GM21529 (cell line): ENCODE data around the gene NPTXR.
"Not testable (repeated sequence)": the region's sequence is repeated elsewhere in the genome, so short reads cannot be mapped to it uniquely, and the experiment has no call there.

Source experiments
- ATAC-seq: cut with Tn5 transposase; IDR thresholded peaks from one replicate; pipeline ENCODE4 v1.9.1; 2021; ENCODE audit not compliant: unreplicated experiment

NPTXR gene

GRCh38 chr22:38868886-38869381 is 25.1 kb upstream of the NPTXR start:
- ATAC-seq, result no peak

- ATAC-seq, result no peak
These were observed 24.5 kb upstream of the NPTXR start for GRCh38 chr22:38868286-38868721.

- ATAC-seq, result no peak
These were observed 23.9 kb upstream of the NPTXR start for GRCh38 chr22:38867471-38868285.

- no peak for ATAC-seq
These were observed 23.3 kb upstream of the NPTXR start for GRCh38 chr22:38867124-38867455.

- no peak for ATAC-seq
These were observed 22.7 kb upstream of the NPTXR start for GRCh38 chr22:38866399-38867123.

GRCh38 chr22:38866024-38866398 is 22.2 kb upstream of the NPTXR start:
- no peak for ATAC-seq

DNA sequence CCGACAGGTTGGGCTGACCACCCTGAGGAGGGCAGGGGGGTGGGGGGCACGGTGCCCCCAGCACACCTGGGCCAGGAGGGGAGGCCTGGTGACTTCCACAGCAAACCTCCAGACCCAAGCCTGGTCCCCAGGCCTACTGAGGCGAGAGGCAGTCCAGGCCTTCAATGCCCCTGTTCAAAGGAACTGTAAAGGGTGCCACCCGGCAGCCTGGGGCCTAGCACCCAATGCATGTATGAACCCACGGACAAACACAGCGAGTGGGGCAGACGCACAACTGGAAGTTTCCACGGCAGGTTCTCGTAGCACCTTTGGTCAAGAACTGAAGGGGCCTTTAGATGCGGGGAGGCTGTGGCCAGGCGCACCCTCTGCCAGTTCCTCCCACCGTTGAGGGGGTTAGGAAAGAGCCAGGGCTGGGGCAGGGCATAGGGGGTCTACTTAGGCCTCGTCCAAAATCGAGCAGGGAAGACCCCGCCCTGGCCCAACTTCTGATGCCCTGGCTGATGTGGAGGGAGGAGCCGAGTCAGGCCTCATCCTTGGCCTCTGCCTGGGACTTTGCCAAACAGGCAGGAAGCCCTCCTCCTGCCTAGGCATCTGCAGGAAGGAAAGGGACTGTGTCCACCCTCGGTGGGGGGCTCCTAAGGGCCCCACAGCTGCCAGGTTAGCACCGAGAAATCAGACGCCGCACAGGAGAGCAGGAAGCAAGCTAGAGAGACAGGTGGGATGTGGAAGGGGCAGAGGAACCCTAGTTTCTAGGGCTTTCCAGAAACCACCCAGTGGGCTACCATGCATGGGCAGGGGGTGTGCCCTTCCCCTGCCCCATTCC is 21.6 kb upstream of the NPTXR start:
- no peak for ATAC-seq

DNA sequence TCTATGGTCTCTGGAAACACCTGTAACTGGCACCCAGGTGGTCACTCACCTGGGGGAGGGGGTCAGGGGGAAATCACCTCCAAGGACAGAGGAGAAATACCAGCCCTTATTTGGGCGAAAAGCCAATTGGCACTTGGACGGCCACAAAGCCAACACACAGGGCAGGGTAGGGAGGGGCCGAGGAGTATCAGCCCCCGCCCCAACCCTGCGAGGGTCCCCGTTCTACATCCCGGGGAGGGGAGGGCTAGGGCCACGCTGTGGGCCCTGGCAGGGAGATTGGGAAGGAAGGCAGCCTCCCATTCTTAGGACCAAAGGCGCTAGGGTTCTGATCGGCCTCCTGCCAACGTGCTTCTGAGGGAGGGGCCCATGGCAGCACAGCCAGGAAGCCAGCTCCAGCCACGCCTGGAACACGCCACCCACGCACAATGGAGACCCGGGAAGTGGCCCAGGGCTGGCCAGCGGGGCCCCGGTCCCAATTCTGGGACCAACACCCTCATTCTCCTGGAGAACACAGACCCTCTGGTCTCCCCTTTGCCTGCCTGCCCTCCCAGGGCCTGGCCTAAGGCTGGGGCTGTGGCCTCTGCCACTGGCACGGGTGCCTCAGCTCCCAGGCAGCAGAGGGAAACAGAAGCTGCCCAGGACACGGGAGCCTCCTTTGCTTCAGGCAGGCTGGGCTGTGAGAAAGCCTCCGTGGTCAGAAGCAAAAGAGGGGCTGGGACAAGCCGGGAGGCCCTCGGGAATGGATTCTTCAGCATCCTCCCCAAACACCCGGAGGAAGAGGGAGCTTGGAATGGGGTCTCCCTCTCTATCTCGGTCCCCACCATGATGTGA is 20.7 kb upstream of the NPTXR start:
- no peak for ATAC-seq

- no peak for ATAC-seq
These were observed 19.8 kb upstream of the NPTXR start for GRCh38 chr22:38863531-38864131.

DNA sequence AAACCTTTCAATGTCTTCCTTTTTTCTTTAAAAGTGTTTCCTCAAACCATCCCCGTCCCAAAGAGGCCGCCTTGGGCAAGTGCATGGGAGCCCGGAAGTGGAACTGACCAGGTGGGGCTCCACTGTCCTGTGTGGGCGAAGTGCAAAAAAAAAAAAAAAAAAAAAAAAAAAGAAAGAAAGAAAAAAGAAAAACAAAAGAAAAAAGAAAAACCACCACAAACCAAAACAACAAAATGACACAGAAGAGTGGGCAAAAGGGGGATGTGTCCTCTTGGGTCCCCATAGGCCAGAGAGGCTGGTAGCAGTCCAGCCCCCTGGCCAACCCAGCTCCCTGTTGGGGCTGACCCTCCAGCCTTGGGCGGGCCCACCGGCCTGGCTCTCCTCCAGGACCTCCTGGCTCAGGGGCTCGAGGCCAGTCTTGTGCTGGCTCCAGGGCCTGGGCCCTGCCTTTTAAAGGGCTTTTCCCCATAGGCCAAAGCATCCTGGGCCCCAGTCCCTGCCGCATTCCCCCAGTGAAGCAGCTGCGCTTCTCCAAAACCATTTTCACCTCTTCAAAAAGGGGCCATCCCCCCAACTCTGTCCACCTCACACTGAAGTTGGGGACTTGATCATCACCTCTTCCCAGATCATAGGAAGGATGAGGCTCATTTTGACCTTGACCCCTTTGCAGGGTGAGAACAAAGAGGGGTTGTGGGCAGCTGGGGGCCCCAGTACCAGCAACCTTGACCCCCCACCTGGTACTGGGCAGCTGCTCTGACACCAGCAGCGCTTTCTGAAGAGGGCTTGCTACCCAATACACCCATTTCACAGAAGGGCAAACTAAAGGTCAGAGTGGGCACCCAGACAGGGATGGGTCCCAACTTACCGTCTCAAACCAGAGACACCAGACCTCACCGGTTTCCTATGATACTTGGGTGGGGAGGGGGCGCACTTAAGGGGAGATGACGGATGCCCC is 18.8 kb upstream of the NPTXR start:
- no peak for ATAC-seq

- ATAC-seq, result no peak
These were observed 18.1 kb upstream of the NPTXR start for GRCh38 chr22:38861927-38862326.

DNA sequence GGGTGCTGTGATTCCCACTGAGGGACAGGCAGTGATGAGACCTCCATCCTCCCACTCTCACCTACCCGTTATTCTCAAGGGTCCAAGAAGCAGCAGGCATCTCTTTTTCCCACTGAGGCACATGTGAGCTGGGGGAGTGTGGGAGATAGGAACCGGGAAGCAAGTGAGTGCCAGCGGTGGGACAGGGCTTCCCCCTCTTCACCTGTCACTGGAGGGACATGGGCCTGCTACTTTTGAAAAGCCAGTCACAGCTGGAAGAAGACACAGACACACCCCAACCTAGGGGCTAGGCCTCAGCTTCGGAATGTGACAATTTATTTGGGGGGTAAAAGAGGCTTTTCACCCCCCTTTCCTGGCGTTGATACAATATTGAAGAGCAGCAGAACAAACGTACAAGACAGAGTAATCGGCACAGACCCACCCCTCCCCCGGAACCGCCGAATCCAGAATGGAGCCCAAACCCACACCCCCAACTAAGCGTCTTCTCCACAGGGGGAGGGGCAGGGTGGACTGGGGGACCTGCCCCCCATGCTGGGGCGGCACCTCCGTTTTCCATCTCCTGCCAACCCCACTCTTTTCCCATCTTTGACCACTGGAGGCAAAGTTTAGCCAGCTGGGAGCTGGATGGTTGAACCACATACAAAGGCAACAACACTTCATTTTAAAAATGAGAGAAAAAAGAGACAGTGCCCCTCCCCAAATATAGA is 17.5 kb upstream of the NPTXR start:
- ATAC-seq, result no peak

DNA sequence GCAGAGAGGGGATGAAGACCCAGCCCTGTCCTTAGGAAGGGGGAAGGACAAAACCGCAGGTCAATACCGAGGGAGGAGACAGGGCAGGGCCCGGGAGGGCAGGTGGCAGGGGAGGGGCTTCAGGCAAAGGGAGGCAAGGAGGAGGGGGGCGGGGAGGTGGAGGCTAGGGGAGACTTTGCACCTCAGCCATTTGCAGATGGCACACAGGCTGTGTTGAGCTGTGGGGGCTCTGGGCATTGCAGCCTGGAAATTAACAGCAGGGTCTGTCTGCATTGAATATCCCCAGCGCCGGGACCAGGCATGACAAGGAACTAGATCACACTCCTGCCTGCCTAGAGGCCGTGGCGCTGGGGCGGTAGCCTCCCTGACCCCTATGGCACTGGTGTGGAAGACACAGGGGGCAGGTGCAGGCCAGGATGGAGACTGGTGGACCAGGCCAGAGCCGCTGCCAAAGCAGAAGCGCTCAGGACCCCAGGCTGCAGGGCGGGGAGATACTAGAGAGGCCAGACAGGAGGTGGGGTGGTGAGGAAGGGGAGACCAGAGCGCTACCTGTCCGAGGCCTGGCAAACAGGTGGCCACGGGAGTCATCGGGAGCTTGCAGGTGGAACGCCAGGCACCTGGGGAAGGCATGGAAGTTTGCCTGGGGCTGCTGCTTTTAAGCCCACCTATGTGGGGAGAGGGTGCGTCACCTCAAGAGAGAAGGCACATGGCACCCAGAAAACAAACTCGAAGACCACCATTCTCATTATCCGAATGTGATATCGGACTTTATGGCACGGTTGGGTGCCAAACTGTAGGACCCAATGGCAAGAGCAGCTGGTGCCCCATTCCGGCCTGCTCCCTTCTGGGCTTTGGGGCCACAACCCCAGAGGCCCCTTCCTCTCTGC is 16.7 kb upstream of the NPTXR start:
- ATAC-seq, result no peak

DNA sequence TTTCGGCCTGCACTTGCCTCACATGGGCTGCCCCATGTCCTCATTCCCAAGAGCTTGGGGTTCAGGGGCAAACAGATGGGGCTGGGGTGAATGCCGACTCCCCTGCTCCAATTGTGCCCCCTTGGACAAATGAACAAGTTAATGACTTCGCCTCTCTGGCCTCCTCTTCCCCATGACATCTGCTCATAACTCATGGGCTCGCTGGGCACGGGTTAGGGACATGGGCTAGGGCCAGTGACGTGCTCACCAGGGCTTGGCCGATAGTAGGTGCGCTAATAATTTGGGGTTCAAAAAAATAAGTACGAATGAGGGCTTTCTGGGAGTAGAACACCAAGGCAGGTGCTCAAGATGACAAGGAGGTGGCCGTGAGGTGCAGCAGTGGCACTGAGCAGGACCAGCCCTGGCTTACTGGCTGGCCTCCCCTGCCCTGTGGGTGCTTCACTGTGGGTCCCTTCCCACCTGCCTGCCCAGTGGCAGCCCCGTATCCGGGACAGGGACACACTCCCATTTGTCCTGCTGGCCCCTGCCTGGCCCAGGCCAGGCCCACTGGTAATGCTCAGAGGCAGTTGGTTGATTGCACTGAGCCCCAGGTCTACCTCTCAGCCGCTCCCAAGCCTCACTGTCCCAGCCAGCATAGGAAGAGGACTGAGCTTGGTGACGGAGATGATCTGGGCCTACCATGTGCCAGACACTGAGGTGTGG is 15.9 kb upstream of the NPTXR start:
- no peak for ATAC-seq

GRCh38 chr22:38858492-38858891 is 14.7 kb upstream of the NPTXR start:
- no peak for ATAC-seq

DNA sequence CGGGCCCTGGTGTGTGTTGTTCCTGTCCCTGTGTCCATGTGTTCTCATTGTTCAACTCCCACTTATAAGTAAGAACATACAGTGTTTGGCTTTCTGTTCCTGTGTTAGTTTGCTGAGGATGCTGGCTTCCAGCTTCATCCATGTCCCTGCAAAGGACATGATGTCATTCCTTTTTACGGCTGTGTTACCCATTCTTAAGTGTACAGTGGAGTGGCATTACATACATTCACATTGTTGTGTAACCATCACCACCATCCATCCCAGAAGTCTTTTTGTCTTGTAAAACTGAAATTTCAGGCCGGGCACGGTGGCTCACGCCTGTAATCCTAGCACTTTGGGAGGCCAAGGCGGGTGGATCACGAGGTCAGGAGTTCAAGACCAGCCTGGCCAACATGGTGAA is 10.6 kb upstream of the NPTXR start:
- not testable (repeated sequence) for ATAC-seq

- ATAC-seq, result not testable (repeated sequence)
These were observed 10.1 kb upstream of the NPTXR start for GRCh38 chr22:38853883-38854282.
